ENCODE measurements around the gene TMEM132A. TPM values are rescaled to one million over a fixed set of nuclear protein-coding genes. Genes with fewer than 3 reads are reported as not detected.

Gene TMEM132A
- total RNA-seq, 1 experiment from 2014 or later: 95.5 TPM

DNA sequence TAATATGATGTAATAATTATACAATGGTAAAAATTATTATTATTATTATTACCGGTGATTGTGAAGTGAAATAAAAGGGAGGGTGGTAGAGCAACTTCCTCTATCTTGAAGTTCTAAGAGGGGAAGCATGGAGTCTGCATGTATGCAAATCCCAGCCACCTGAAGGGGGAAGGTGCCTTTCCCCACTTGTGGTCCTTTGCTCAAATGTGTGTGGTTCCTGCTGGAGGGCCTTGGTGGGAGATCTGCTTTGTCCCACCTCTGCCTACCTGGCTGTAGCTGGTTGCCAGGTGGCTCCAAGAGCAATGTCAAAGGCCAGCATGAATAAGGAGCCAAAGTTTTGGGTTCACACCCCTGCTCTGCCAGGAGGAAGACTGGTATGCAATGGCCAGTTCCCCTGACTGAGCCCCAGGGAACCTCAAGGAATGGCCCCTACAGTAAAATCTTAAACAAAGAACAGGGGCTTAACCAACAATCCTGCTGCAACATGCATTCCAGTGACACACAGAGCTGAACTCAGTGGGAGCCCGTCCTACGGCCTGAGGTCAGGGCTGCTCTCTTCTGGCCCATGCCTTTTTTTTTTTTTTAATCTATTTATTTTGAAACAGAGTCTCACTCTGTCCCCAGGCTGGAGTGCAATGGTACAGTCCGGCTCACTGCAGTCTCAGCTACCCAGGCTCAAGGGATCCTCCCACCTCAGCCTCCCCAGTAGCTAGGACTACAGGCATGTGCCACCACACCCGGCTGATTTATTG lies 8.5 kb downstream of the TMEM132A start:
- Histone ChIP-seq H3K79me2 (ENCODE audit: insufficient read depth, low read length) (no peaks in the 10 kb centered on the region), H3T11ph (ENCODE audit: low read length) (no peak overlapping the region), H3K4me1 (ENCODE audit: insufficient read depth, low read length) (no peaks in the 10 kb centered on the region), H2BK120ac (ENCODE audit: low read depth, low read length, poor library complexity, severe bottlenecking) (no peak overlapping the region), H2BK12ac (ENCODE audit: insufficient read length, low read depth, low read length) (no peak overlapping the region), H4K20me1 (ENCODE audit: control insufficient read depth, insufficient read depth, insufficient read length) (no peaks in the 10 kb centered on the region), H2AK5ac (ENCODE audit: insufficient read length, low read length) (no peak overlapping the region), H2BK20ac (ENCODE audit: low read depth, low read length, poor library complexity, severe bottlenecking) (no peak overlapping the region), H4K5ac (ENCODE audit: insufficient read length, low read depth, low read length) (no peak overlapping the region), H3K18ac (ENCODE audit: insufficient read length, low read depth, low read length) (no peak overlapping the region), H3K79me1 (ENCODE audit: insufficient read depth, low read depth, low read length, poor library complexity, severe bottlenecking) (no peaks in the 10 kb centered on the region), H3K27ac (ENCODE audit: insufficient read length, low read depth, low read length) (no peak overlapping the region), H3K56ac (ENCODE audit: insufficient read length, low read depth, low read length) (no peak overlapping the region), H3K4me2 (ENCODE audit: insufficient read depth, insufficient read length, low read length) (no peak overlapping the region), H2BK5ac (ENCODE audit: insufficient read length, low read length) (no peak overlapping the region), H3K23me2 (ENCODE audit: insufficient read length, low read depth, low read length, poor library complexity, severe bottlenecking) (no peaks in the 10 kb centered on the region), H3K14ac (ENCODE audit: insufficient read depth, low read length) (no peak overlapping the region), H4K91ac (ENCODE audit: insufficient read length, low read depth, low read length) (no peak overlapping the region), H2BK15ac (ENCODE audit: low read depth, low read length) (no peak overlapping the region), H3K9me3 (ENCODE audit: control insufficient read depth, low read depth, low read length) (no peaks in the 10 kb centered on the region), H4K8ac (replicated peaks; ENCODE audit: insufficient read length, low read depth, low read length) (no peak overlapping the region), H3K4ac (ENCODE audit: low read depth, low read length) (no peak overlapping the region), H3K27me3 (ENCODE audit: insufficient read depth, low read length) (no peaks in the 10 kb centered on the region), H2AFZ (ENCODE audit: low read length) (no peak overlapping the region), H3K9ac (ENCODE audit: extremely low read depth, insufficient read length, low read length) (no peak overlapping the region), H3K23ac (ENCODE audit: insufficient read length, low read depth, low read length) (no peak overlapping the region)
- no peak overlapping the region for H3K4me3 Mint-ChIP-seq
- TF ChIP-seq, protein P1, sequence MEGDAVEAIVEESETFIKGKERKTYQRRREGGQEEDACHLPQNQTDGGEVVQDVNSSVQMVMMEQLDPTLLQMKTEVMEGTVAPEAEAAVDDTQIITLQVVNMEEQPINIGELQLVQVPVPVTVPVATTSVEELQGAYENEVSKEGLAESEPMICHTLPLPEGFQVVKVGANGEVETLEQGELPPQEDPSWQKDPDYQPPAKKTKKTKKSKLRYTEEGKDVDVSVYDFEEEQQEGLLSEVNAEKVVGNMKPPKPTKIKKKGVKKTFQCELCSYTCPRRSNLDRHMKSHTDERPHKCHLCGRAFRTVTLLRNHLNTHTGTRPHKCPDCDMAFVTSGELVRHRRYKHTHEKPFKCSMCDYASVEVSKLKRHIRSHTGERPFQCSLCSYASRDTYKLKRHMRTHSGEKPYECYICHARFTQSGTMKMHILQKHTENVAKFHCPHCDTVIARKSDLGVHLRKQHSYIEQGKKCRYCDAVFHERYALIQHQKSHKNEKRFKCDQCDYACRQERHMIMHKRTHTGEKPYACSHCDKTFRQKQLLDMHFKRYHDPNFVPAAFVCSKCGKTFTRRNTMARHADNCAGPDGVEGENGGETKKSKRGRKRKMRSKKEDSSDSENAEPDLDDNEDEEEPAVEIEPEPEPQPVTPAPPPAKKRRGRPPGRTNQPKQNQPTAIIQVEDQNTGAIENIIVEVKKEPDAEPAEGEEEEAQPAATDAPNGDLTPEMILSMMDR (conservative IDR thresholded peaks at IDR 0.05): no peak
- H3K36me3 Mint-ChIP-seq (ENCODE audit: insufficient read depth in 1 of 3, low read depth in 3 of 3): peaks cover 26 to 62% (median 61%) of the 10 kb centered on the region in 3 experiments; a peak in 6 of 7 replicates
- H3K27me3 Mint-ChIP-seq (ENCODE audit: low read depth): no peaks in the 10 kb centered on the region
- peak overlapping the region in 2 of 3 experiments; percentile 82 to 84; a peak in 2 of 7 replicates for H3K27ac Mint-ChIP-seq
- no peak for DNase-seq
- H3K4me1 Mint-ChIP-seq: peaks cover 7 to 14% of the 10 kb centered on the region in 2 experiments
- WGBS (ENCODE audit: extremely low coverage, insufficient read length, low lambda C conversion rate): no CpG with 5 or more reads among the region's 5 CpGs
- no peaks in the 10 kb centered on the region for H3K9me3 Mint-ChIP-seq
